ENCODE results near the gene ARMC6.

The ARMC6 gene

DNA sequence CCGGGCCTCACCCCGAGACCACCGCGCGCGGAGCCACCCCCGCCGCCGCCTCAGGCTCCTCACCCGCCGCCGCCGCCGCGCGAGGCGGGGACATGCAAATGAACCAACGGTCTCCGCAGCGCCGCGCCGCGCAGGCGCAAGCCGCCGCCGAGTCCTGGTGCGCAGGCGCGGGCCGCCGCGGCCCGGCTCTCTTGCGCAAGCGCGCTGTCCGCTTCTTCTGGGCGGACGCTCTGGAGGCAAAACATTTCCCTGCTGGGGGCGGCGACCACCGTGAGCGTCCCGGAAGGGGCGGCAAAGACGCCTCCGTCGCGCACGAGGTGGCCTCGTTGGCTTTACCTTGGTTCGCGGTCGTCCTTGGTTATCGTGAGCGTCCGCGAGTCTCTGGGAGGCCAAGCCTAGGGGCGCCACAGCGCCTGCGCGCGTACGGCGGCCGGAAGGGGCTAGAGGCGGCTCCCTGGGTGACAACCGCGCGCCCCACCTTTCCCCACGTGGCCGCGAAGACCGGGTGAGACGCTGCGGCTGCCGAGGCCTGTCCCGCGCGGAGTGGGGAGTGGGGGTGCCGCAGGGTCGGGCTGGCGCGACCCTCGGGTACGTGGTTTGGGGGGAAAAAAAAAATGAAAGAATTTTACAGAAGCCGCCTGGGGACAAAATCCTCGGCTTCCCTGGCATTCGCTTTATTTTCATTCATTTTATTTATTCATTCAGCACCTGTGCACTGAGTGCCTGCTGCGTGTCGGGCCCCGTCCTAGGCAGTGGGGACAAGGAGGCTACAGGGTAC, at the start of gene ARMC6, which contains the start of gene SUGP2:
Gene ARMC6, plus strand, starts transcription at position 178 of the 778 bp plus-strand sequence. CDS start 607 bp downstream, outside the sequence.
Gene SUGP2, minus strand, starts transcription at position 92 of the 778 bp plus-strand sequence. CDS start 2,446 bp downstream, outside the sequence.
- peak; percentile 72 to 74 for DNase-seq (ENCODE audit: low read depth in 2 of 2)

DNA sequence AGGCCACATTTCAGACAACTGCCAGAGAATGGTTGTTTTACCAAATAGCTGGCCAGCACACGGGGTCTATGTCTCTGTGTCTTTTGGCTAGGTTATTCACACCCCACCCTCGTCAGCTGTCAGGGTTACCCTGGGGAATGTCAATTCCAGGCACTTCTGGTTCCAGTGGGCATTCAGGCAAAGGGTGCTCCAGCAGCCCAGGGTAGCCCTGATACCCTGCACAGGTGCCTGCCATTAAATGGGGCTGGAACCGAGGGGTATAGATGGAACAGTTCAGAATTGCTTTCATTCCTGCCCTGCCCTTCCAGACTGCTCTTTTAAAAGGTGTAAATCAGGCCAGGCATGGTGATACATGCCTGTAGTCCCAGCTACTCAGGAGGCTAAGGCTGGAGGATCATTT, 49.2 kb upstream of the ARMC6 start:
- DNase-seq (ENCODE audit: low read depth in 2 of 2): no peak

DNA sequence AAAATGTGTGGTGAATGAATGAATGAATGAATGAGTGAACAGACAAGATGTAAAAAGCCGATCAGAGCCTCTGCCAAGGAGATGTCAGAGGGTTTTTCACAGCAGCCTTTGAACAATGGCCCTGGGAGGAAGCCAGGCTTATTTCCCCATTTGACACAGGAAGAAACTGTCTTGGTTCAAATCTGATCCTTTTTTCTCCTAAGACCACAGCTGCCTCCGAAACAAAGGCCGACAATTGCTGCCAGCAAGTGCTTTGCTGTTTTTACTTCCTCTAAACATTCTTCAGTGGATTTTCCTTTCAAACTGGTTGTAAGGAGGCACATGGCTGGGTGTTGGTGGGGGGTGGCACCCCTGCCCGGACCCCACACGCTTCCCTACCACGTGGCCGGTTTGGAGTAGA, 48.1 kb upstream of the ARMC6 start:
- no peak for DNase-seq (ENCODE audit: low read depth in 2 of 2)

DNA sequence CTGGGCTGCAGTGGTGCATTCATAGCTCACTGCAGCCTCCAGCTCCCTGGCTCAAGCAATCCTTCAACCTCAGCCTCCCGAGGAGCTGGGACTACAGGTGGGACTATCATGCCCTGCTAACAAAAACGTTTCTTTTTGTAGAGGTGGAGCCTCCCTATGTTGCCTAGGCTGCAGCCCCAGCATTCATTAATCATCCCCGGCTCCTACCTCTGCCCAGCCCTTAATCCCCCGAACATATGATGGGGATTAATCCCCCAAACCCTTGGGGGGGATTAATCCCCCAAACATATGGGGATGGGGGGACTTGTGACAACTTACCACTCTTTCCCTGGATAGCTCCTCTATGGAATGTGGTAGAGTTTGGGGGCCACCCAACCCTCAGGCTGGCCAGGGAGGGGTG, 45.9 kb upstream of the ARMC6 start:
- no peak for DNase-seq (ENCODE audit: low read depth in 2 of 2)

DNA sequence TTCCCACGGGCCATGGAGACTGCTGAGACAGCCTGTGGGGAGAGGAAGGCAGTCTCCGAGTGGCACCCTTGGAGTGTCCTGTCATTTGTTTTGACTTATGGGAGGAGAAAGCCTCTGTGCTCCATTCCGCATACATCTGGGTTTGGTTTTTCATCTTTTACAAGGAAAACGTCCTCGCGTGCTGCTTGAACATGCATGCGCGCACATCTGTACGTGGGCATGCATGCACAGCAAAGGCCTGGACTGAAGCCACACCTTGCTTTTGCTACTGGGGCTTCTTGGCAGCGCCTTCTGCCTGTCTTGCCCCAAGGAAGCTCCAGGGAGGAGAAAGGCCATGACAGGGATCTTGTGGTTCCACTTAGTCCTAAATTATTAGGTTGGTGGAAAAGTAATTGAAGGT, 44.1 kb upstream of the ARMC6 start:
- no peak for DNase-seq (ENCODE audit: low read depth in 2 of 2)

DNA sequence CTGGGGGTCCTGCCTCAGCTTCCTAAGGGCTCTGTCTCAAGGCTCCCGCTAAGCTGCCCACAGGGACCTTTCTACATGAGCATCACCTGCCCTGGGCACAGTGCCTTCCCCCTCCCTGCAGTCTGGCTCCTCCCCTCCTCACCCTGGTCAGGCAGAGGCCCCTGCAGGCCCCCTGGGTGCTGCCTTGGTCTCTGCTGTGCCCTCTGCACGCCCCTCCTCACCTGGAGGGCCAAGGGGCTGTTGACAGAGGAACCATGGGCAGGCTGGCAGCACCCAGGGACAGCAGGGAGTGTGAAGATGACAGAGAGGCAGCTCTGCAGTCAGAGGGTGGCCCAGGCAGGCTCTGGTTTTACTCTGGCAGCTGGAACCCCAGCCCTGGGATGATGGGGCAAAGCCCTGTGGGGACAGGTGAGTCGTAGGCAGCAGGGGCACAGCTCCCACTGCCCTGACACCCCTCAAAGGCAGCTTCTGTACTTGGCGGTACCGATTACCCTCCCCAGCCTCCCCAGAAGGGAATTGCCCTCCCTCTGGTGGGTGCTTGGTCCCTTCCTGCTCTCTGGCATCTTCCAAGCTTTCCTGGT, 43.2 kb upstream of the ARMC6 start:
- no peak for DNase-seq (ENCODE audit: low read depth in 2 of 2)

DNA sequence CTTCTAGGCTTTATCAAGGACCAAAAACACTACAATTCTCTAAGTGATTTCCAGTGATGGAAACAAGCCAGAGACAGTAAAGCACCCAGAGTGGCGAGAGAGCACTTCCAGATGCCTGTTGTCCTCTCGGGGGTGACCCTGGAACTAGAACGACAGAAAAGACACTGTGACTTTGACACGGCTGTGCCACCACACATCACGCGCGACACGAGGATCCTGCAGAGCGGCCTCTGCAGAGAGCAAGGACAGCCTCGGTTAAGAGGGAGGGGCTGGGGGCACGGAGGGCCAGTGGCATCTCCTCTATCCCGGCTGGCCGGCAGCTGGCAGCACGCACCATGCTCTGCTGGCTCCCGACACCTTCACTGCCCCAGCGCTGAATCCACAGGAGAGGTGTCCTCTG, 42.4 kb upstream of the ARMC6 start:
- DNase-seq (ENCODE audit: low read depth in 2 of 2): no peak

DNA sequence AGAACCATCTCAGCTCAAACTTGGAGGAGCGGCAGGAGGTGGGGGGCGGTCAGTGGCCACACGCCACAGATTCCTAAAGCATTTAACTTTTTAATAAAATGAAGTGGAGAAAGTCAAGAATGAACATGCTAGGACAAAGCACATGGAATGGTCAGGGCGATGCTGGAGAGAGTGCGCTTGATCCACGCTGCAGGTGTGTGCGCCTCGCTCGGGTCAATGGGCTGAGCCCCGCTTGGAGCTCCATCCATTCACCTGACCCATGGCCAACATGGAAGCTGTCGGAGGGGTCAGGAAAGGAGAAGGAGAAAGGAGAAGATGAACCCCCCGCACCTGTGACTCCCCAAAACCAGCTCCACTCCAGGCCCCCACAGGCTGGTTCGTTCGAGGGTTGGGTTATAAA, 41.9 kb upstream of the ARMC6 start:
- no peak for DNase-seq (ENCODE audit: low read depth in 2 of 2)

DNA sequence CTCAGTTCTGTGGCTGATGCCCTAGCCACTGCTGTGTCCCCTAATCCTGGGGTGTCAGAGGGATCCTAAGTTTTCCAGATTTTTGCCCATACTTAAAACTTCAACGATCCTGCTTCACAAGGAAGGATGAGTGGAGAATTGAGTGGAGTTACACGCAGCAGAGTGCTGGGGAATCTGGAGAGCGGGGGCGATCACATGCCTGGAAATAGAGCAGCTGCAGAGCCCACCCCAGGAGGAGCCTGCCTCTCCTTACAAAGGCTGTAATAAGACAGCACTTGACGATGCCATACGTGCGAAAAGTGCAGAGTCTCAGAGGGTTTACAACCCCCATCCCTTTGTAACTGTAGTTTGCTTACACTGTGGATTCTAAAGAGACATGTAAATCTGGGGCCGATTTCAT, 40.7 kb upstream of the ARMC6 start:
- DNase-seq (ENCODE audit: low read depth in 2 of 2): no peak

DNA sequence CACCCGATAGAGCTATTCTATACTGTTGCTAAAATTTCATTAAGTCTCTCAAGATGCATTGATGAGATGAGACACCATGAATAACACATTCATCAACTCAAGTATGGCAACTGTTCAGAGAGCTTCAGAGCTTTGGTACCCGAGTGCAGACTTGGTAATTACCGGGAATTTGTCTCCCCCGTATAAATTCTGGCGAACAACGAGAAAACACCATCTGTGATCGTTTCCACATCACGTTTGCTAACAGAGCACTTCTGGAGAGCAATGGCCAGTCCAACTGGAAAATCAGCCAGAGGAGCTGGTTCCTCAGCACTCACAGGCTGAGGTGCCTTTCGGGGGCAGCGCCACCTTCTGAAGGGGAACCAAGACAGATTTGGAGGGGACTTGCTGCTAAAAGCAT, 40.3 kb upstream of the ARMC6 start:
- DNase-seq (ENCODE audit: low read depth in 2 of 2): no peak

DNA sequence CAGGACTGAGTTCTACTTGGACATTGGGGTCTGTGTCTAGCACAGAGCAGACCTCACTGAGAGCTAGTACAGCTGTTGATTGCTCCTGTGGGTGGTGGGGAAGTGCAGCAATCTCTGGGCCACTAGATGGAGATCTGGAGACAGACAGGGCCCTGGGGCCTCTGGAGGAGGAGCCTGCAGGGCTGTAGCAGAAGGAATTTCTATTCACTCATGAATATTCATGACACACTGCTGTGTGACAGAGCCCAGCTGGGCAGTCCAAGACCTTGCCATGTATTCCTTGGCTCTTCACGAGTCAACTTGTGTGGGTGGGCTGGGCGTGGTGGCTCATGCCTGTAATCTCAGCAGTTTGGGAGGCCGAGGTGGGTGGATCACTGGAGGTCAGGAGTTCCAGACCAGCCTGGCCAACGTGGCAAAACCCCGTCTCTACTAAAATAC, 37.6 kb upstream of the ARMC6 start:
- no peak for DNase-seq (ENCODE audit: low read depth in 2 of 2)

DNA sequence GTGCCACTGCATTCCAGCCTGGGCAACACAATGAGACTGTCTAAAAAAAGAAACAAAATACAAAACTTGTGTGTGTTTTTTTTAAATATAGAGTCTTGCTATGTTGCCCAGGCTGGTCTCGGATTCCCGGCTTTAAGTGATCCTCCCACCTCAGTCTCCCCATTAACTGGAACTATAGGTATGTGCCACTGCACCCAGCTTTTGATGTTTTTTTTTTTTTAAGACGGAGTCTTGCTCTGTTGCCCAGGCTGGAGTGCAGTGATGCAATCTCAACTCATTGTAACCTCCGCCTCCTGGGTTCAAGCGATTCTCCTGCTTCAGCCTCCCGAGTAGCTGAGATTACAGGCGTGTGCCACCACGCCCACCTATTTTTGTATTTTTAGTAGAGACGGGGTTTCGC, 37.1 kb upstream of the ARMC6 start:
- no peak for DNase-seq (ENCODE audit: low read depth in 2 of 2)

DNA sequence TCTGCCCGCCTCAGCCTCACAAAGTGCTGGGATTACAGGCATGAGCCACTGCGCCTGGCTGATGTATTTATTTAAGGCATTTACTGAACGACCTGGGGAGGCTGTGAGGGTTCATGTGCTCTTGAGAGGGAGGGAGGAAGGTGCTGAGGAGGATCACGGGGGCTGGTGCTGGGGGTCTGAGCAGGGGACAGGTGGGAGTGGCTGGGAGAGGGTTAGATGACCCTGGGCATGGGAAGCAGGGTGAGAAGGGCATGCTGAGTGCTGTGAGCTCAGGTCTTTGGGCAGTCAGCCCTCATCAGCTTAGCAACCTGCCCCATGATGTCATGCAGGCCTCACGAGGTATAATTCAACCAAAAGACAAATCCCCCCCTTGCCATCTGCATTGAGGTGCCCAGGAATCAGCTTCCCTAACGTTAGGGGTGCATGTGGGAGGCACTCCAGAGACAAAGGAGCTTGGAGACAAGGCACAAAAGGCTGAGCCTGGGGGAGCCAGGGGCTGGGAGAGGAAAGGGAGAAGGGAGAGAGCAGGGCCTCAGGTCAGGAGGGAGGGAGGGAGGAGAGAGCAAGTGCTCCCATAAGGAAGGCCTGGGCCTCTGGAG, 36.5 kb upstream of the ARMC6 start:
- no peak for DNase-seq (ENCODE audit: low read depth in 2 of 2)

DNA sequence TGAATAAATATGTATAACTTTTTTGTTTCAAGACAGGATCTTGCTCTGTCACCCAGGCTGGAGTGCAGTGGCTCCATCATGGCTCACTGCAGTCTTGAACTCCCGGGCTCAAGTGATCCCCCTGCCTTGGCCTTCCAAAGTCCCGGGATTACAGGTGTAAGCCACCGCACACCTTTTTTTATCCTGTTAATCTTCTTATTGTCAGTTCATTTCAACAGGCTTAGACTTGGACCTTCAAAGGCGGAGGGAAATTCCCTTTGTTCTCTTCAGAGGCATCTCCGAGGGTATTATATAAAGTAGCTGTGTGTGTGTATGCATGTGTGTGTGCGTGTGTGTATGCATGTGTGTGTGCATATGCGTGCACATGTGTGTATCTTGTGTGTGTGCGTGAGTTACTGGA, 35.1 kb upstream of the ARMC6 start:
- DNase-seq (ENCODE audit: low read depth in 2 of 2): no peak

DNA sequence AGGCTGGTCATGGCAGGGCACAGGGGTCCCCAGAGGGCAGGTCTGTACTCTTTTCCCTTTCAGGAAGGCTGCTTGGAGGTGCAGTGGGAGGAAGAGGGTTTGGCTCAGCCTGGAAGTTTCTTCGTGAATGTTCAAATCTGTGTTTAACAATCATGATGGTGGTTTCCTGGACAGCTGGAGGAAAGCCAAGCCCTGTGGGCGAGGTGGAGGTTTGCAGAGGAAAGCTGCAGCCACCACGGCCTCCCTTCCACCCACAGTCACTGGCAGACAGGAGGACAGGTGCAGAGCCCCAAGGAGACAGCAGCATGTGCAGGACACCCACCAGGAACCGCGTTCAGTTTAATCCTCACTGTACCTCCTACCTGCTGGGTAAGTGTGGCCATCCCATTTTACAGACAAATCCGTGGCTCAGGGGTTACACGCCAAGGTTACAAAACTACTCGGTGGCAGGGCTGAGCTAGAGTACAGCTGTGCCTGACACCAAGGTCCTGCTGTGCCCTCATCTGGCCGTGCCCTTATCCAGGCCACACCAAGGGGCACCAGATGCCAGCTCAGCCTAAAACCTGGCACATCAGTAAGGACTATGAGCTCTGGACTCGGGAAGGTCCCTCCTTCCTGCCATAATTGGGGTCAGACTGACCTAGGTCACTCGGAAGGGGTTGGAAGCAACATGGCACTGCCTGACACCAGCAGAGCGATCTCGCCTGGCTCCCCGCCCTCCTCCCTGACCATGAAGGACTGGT, 34.2 kb upstream of the ARMC6 start:
- no peak for DNase-seq (ENCODE audit: low read depth in 2 of 2)

DNA sequence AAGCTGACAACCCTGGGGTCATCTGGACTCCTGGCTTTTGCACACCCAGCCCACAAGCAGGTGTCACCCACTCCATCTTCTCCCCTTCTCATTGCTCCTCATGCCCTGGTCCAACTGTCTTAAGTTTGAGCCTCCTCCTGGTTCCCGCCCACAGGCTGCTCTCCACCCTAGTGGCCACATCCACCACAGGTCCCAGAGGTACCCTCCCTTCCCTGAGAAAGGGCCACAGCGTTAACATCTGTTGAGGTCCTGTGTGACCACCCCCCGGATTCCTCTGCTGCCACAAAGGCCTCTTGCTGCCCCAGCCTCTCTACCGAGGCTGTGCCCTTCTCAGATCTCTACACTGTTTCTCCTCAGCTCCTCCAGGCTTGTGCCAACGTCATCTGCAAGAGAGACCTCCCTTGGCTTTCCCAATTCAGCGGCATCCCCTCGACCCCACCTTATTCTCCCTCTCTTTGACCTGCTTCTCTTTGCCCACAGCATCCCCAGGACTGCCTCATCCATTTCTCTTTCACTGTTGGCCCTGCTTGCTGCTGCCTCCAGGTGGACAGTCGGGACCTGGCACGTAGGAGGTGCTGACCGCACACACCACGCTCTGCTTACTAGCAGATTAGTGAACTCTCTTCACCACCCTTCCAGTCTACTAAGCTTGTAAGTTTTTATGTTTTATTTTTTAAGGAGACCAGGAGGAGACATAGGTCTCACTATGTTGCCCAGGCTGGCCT, 33.3 kb upstream of the ARMC6 start:
- no peak for DNase-seq (ENCODE audit: low read depth in 2 of 2)

DNA sequence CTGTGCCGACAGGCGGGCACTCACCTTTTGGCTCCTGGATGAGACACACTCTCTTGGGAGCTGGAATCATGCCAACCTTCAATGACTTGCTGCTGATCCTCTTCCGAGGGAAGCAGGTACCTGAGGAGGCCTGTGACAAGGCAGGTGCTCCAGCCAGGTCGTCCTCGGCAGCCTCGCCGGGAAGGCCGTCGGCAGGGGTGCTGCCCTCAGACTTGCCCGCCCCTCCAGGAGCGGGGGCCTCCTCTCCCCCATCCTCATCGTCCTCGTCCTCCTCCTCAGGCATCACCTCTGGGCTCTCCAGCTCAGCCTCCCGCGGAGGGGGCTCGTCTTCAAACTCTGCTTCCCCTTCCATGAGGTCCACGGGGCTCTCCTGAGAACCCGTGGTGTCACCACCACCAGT, 29.3 kb upstream of the ARMC6 start:
- no peak for DNase-seq (ENCODE audit: low read depth in 2 of 2)

DNA sequence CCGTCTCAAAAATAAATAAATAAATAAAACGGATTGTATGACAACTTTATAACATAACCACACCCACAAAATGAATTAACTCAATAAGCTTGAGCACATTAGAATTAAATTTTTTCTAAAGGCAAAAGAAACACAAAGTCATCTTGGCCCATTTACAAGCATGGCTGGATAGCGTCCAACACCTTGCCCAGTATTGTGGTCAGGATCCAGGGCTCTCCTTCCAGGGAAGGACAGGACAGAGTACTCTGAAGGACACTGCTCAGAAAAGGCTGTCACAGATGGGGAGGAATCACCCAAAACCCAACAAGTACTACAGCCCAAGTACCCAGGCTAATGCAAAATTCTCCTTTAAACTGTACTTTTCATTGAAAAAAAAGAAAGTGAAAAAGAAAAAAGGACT, 27.2 kb upstream of the ARMC6 start:
- no peak for DNase-seq (ENCODE audit: low read depth in 2 of 2)

DNA sequence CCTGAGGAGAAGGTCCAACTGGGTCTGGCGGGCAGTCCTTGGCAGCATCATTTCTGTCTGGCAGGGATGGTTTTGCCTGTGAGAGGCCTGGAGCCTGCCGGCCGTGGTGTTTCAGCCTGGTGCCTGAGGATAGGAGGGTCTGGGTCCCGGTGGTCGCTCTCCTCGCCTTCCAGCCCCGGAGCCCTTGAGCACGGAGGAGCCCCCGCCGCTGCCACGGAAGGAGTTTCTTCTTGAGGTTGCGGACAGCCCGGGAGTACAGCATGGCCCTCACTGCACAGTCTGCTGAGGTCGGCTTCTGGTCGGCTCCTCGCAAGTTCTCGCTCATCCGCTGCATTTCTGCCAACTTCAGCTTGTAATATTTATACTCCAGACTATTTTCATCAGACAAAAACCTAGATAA, 23.5 kb upstream of the ARMC6 start:
- no peak for DNase-seq (ENCODE audit: low read depth in 2 of 2)

DNA sequence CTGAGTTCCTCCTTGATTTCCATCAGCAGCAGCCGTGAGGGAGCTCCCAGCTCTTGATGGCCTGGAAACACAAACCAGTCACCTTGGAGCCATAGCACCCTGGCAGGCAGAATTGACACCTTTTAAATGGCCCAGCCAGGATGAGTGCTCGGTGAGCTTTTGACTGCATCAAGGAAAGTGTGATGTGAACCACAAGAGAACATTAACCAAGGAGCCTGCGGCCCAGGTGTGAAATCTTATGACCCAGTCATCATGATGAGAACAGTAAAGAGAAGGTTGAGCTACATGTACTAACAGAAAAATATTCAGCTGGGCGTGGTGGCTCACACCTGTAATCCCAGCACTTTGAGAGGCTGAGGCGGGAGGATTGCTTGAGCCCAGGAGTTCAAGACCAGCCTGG, 22.9 kb upstream of the ARMC6 start:
- DNase-seq (ENCODE audit: low read depth in 2 of 2): no peak

DNA sequence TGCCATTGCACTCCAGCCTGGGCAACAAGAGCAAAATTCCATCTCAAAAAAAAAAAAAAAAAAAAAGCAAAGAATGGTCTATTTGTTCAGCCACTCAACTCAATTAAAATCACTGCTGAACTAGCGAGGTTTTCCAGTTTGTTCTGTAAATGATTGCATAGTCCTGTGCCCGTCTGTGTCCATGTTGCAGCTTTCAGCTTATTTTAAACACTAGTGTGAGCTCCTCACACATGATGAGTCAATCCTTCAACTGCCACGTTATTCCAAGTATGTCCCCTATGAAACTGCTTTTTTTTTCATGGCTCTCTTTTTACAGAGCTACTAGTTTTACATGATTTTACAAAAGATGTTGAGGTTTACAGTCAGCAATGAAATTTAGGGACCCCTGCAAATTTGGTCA, 12.3 kb upstream of the ARMC6 start:
- no peak for DNase-seq (ENCODE audit: low read depth in 2 of 2)

Measured in activated CD4-positive, alpha-beta T cell treated with anti-CD3 and anti-CD28 coated beads for 24 hours (primary cell).